Caco-2 (cell line): ENCODE data around the gene COX7B2. TPM values are rescaled to one million over a fixed set of nuclear protein-coding genes. Genes with fewer than 3 reads are reported as not detected.

ENCODE experiments used
- Bru-seq: library from RNA; stranded (reverse); fragments of 400-500 nt; gene quantifications from one replicate; lab custom pipeline; 2021; lab: Mats Ljungman, UMichigan
- BruChase-seq, 2 experiments: library from RNA; stranded (reverse); fragments of 400-500 nt; gene quantifications; one replicate each; lab custom pipeline; 2021; lab: Mats Ljungman, UMichigan
- BruUV-seq: library from RNA; stranded (reverse); fragments of 400-500 nt; replicated peaks from 2 replicates; lab custom pipeline; 2021; lab: Mats Ljungman, UMichigan
- CTCF ChIA-PET: fragments of 300-600 bp; sonication (Branson Sonifier 250); formaldehyde crosslinking; loops from one replicate; lab custom pipeline; 2022; ENCODE audit warnings: antibody characterized with exemption; lab: Charles Lee
- POLR2A ChIA-PET: fragments of 300-600 bp; sonication (Branson Sonifier 250); formaldehyde crosslinking; loops from one replicate; lab custom pipeline; 2022; ENCODE audit warnings: antibody characterized with exemption; lab: Charles Lee
- DNase-seq, 2 experiments: peaks; one replicate each; pipeline versions ENCODE4 v3.0.0 to v3.0.0-alpha.2; 2020 to 2022
- H3K27me3 ChIP-seq: replicated peaks from 2 replicates; pipeline ENCODE4 v1.6.0; 2011; ENCODE audit warnings: low read length; ENCODE audit not compliant: control insufficient read depth, insufficient read depth
- H3K36me3 ChIP-seq: 2 replicates; pipeline ENCODE4 v1.5.1; 2011; ENCODE audit warnings: low read length; ENCODE audit not compliant: control insufficient read depth, insufficient read depth
- H3K4me1 ChIP-seq: fragments of 250-450 bp; sonication (Bioruptor Pico); 2 replicates; pipeline ENCODE4 v1.5.1; 2020; ENCODE audit warnings: mild to moderate bottlenecking
- H3K4me3 ChIP-seq: 2 replicates; pipeline ENCODE4 v1.5.1; 2011; ENCODE audit warnings: low read depth, mild to moderate bottlenecking, control low read depth, low read length
- H3K9me3 ChIP-seq: fragments of 250-450 bp; sonication (Bioruptor Pico); 2 replicates; pipeline ENCODE4 v1.5.1; 2020; ENCODE audit warnings: mild to moderate bottlenecking, moderate library complexity
- H3K27ac Mint-ChIP-seq: one replicate; pipeline ENCODE4 v1.8.0; 2022; ENCODE audit warnings: mixed read lengths; ENCODE audit not compliant: unreplicated experiment
- H3K27me3 Mint-ChIP-seq: one replicate; pipeline ENCODE4 v1.8.0; 2022; ENCODE audit warnings: mixed read lengths; ENCODE audit not compliant: insufficient read depth, unreplicated experiment
- H3K36me3 Mint-ChIP-seq: one replicate; pipeline ENCODE4 v1.8.0; 2022; ENCODE audit warnings: mild to moderate bottlenecking, mixed read lengths; ENCODE audit not compliant: insufficient read depth, unreplicated experiment
- H3K4me1 Mint-ChIP-seq: one replicate; pipeline ENCODE4 v1.8.0; 2022; ENCODE audit warnings: low read depth, mixed read lengths; ENCODE audit not compliant: unreplicated experiment
- H3K4me3 Mint-ChIP-seq: one replicate; pipeline ENCODE4 v1.8.0; 2022; ENCODE audit warnings: mild to moderate bottlenecking, moderate library complexity, mixed read lengths; ENCODE audit not compliant: unreplicated experiment
- H3K9me3 Mint-ChIP-seq: one replicate; pipeline ENCODE4 v1.8.0; 2022; ENCODE audit warnings: mixed read lengths; ENCODE audit not compliant: unreplicated experiment
- CTCF ChIP-seq, 2 experiments: fragments of 200-600 bp in 1 of 2; IDR thresholded peaks; 1 replicate in 1 of 2; 2 replicates in 1 of 2; pipeline versions ENCODE4 v1.5.1 to v1.8.0; 2011 to 2022; ENCODE audit warnings: antibody characterized with exemption in 1 of 2, control low read depth in 1 of 2, inconsistent platforms in 1 of 2, low read depth in 1 of 2, low read length in 1 of 2, mild to moderate bottlenecking in 1 of 2, moderate library complexity in 1 of 2; ENCODE audit not compliant: insufficient read depth in 1 of 2, severe bottlenecking in 1 of 2, unreplicated experiment in 1 of 2
- intact Hi-C: fragments of 100-400 bp; cut with micrococcal nuclease; formaldehyde crosslinking; loops from one replicate; pipeline ENCODE4 v1.10.0; 2022; ENCODE audit not compliant: unreplicated experiment
- long read RNA-seq: library from polyadenylated mRNA; stranded (forward); transcript quantifications from one replicate; pipeline ENCODE4 v2.0.0, GENCODE V29; 2022
- total RNA-seq: library from RNA; stranded (reverse); gene quantifications from 2 replicates; pipeline ENCODE4 v1.2.3, GENCODE V29; 2022

Gene COX7B2
- total RNA-seq (not detected in 2 replicates), Bru-seq, nascent RNA (percentile 16 among the genes with signal in this experiment), BruChase-seq, experiment 1, labeled RNA remaining after a 2-hour chase (percentile 16 among the genes with signal in this experiment), BruChase-seq, experiment 2, labeled RNA remaining after a 6-hour chase (percentile 9 among the genes with signal in this experiment)
- long read RNA-seq = 0 reads

- ChIA-PET CTCF (no interaction called here), POLR2A (no interaction called here)
- DNase-seq = no peak
- Histone ChIP-seq H3K9me3 (no peaks in the 10 kb centered on the region; the same call in 1 of the 2 replicates), H3K4me1 (no peaks in the 10 kb centered on the region), H3K27me3 (no peaks in the 10 kb centered on the region), H3K36me3 (no peaks in the 10 kb centered on the region), H3K4me3 (no peak within 1 kb of the TSS)
- TF ChIP-seq CTCF (IDR thresholded peaks at IDR 0.05; ENCODE audit: insufficient read depth in 1 of 2, low read depth in 1 of 2, low read length in 1 of 2, severe bottlenecking in 1 of 2, unreplicated experiment in 1 of 2) = no peak
- intact Hi-C loops = no loop called here
- no peaks in the 10 kb centered on the region for H3K27me3 Mint-ChIP-seq
- no peaks in the 10 kb centered on the region for H3K36me3 Mint-ChIP-seq
- no TSS peak for BruUV-seq
- no peaks in the 10 kb centered on the region for H3K4me1 Mint-ChIP-seq
- no peak within 1 kb of the TSS for H3K4me3 Mint-ChIP-seq
- peaks cover 19% of the 10 kb centered on the region for H3K9me3 Mint-ChIP-seq
- no peak within 1 kb of the TSS for H3K27ac Mint-ChIP-seq
Measured at GRCh38 chr4:46909078-46909477, at the start of gene COX7B2. Gene COX7B2, minus strand, starts transcription at chr4:46909245. Its CDS starts 174,053 bp downstream, at chr4:46735192.

GRCh38 chr4:46956451-46956850, 47.4 kb upstream of the COX7B2 start:
- H3K4me3 ChIP-seq = no peak overlapping the region
- no peaks in the 10 kb centered on the region for H3K36me3 ChIP-seq
- intact Hi-C loops = no loop called here
- H3K27me3 ChIP-seq = no peaks in the 10 kb centered on the region
- Mint-ChIP-seq H3K36me3 (no peaks in the 10 kb centered on the region), H3K4me1 (no peaks in the 10 kb centered on the region), H3K4me3 (no peak overlapping the region), H3K9me3 (no peaks in the 10 kb centered on the region), H3K27ac (no peak overlapping the region), H3K27me3 (no peaks in the 10 kb centered on the region)
- no peaks in the 10 kb centered on the region for H3K4me1 ChIP-seq
- H3K9me3 ChIP-seq = no peaks in the 10 kb centered on the region
- POLR2A ChIA-PET = no interaction called here
- no peak for DNase-seq
- TF ChIP-seq CTCF (IDR thresholded peaks at IDR 0.05; ENCODE audit: insufficient read depth in 1 of 2, low read depth in 1 of 2, low read length in 1 of 2, severe bottlenecking in 1 of 2, unreplicated experiment in 1 of 2) = no peak
- CTCF ChIA-PET = no interaction called here
- no TSS peak for BruUV-seq

- H3K36me3 ChIP-seq = no peaks in the 10 kb centered on the region
- Mint-ChIP-seq H3K4me1 (no peaks in the 10 kb centered on the region), H3K9me3 (no peaks in the 10 kb centered on the region), H3K27me3 (no peaks in the 10 kb centered on the region), H3K36me3 (no peaks in the 10 kb centered on the region), H3K27ac (no peak overlapping the region), H3K4me3 (no peak overlapping the region)
- TF ChIP-seq CTCF (IDR thresholded peaks at IDR 0.05; ENCODE audit: insufficient read depth in 1 of 2, low read depth in 1 of 2, low read length in 1 of 2, severe bottlenecking in 1 of 2, unreplicated experiment in 1 of 2) = no peak
- BruUV-seq = no TSS peak
- H3K4me3 ChIP-seq = no peak overlapping the region
- H3K9me3 ChIP-seq = no peaks in the 10 kb centered on the region
- DNase-seq = no peak
- intact Hi-C loops = no loop called here
- POLR2A ChIA-PET = no interaction called here
- no peaks in the 10 kb centered on the region for H3K27me3 ChIP-seq
- H3K4me1 ChIP-seq = no peaks in the 10 kb centered on the region
- CTCF ChIA-PET = no interaction called here
Measured at GRCh38 chr4:46955601-46956000, 46.6 kb upstream of the COX7B2 start.
